Calu3 (cell line): ENCODE measurements around the gene COL9A3. TPM values are rescaled to one million over a fixed set of nuclear protein-coding genes. Genes with fewer than 3 reads are reported as not detected.

Experiments used
- Bru-seq: library from RNA; stranded (reverse); fragments of 400-500 nt; gene quantifications from one replicate; lab custom pipeline; 2021; lab: Mats Ljungman, UMichigan
- BruChase-seq, 2 experiments: library from RNA; stranded (reverse); fragments of 400-500 nt; gene quantifications; one replicate each; lab custom pipeline; 2021; lab: Mats Ljungman, UMichigan
- BruUV-seq: library from RNA; stranded (reverse); fragments of 400-500 nt; replicated peaks from 2 replicates; lab custom pipeline; 2021; lab: Mats Ljungman, UMichigan
- CTCF ChIA-PET: fragments of 300-600 bp; sonication (Branson Sonifier 250); formaldehyde crosslinking; loops from one replicate; lab custom pipeline; 2022; ENCODE audit warnings: antibody characterized with exemption; lab: Charles Lee
- DNase-seq: peaks from one replicate; pipeline ENCODE4 v3.0.0; 2022
- H3K27ac Mint-ChIP-seq: one replicate; pipeline ENCODE4 v1.8.0; 2022; ENCODE audit warnings: mixed read lengths; ENCODE audit not compliant: unreplicated experiment
- H3K27me3 Mint-ChIP-seq: one replicate; pipeline ENCODE4 v1.8.0; 2022; ENCODE audit warnings: mixed read lengths; ENCODE audit not compliant: unreplicated experiment
- H3K36me3 Mint-ChIP-seq: one replicate; pipeline ENCODE4 v1.8.0; 2022; ENCODE audit warnings: mild to moderate bottlenecking, moderate library complexity, mixed read lengths; ENCODE audit not compliant: insufficient read depth, unreplicated experiment
- H3K4me1 Mint-ChIP-seq: one replicate; pipeline ENCODE4 v1.8.0; 2022; ENCODE audit warnings: mild to moderate bottlenecking, low read depth, mixed read lengths; ENCODE audit not compliant: unreplicated experiment
- H3K4me3 Mint-ChIP-seq: one replicate; pipeline ENCODE4 v1.8.0; 2022; ENCODE audit warnings: mild to moderate bottlenecking, low read depth, moderate library complexity, mixed read lengths; ENCODE audit not compliant: unreplicated experiment
- H3K9me3 Mint-ChIP-seq: one replicate; pipeline ENCODE4 v1.8.0; 2022; ENCODE audit warnings: low read depth, mixed read lengths; ENCODE audit not compliant: unreplicated experiment
- CTCF ChIP-seq: fragments of 200-600 bp; IDR thresholded peaks from one replicate; pipeline ENCODE4 v1.8.0; 2022; ENCODE audit warnings: antibody characterized with exemption; ENCODE audit not compliant: unreplicated experiment
- intact Hi-C: fragments of 100-400 bp; cut with micrococcal nuclease; formaldehyde crosslinking; loops from one replicate; pipeline ENCODE4 v1.10.0; 2022; ENCODE audit not compliant: unreplicated experiment
- long read RNA-seq: library from polyadenylated mRNA; stranded (forward); transcript quantifications from one replicate; pipeline ENCODE4 v2.0.0, GENCODE V29; 2022
- total RNA-seq: library from RNA; stranded (reverse); gene quantifications from 2 replicates; pipeline ENCODE4 v1.2.3, GENCODE V29; 2022

The COL9A3 gene
- 2.7 TPM in 2 replicates for total RNA-seq
- Bru-seq, nascent RNA = percentile 11 among the genes with signal in this experiment
- BruChase-seq, experiment 1, labeled RNA remaining after a 6-hour chase = percentile 23 among the genes with signal in this experiment
- BruChase-seq, experiment 2, labeled RNA remaining after a 2-hour chase = percentile 20 among the genes with signal in this experiment
- long read RNA-seq, partial matches to known transcripts = 0 of 3 reads
- long read RNA-seq, other reads (novel, unspliced or antisense) = 1 of 3 reads

- no peaks in the 10 kb centered on the region for H3K9me3 Mint-ChIP-seq
- peaks cover 23% of the 10 kb centered on the region for H3K27me3 Mint-ChIP-seq
- intact Hi-C loops = no loop called here
- peak; percentile 65 for DNase-seq
- peaks cover 34% of the 10 kb centered on the region for H3K36me3 Mint-ChIP-seq
- BruUV-seq = no TSS peak
- no peak for TF ChIP-seq CTCF
- CTCF ChIA-PET = interaction anchor here (0.7 kb wide), 1 partner anchor 9 kb away, joined by 3 read pairs; no protein-coding TSS in a partner anchor
- H3K27ac Mint-ChIP-seq = no peak within 1 kb of the TSS
- peaks cover 17% of the 10 kb centered on the region for H3K4me1 Mint-ChIP-seq
- H3K4me3 Mint-ChIP-seq = peak within 1 kb of the TSS; percentile 44
These were observed at the start of gene COL9A3 for GRCh38 chr20:62816884-62817873. COL9A3 (plus strand) TSS chr20:62817050; CDS start chr20:62817065, 15 bp downstream.

- no TSS peak for BruUV-seq
These were observed 48.7 kb upstream of the COL9A3 start for GRCh38 chr20:62768234-62768546.

GRCh38 chr20:62768551-62769287 is 48.1 kb upstream of the COL9A3 start:
- CTCF ChIA-PET = interaction anchor here (0.8 to 1.1 kb wide), 3 partner anchors 11 to 126 kb away, joined by 3 to 4 read pairs (median 3); partner anchors contain the start of gene SLCO4A1
- H3K4me3 Mint-ChIP-seq = no peak overlapping the region
- no TSS peak for BruUV-seq
- peaks cover 39% of the 10 kb centered on the region for H3K4me1 Mint-ChIP-seq
- peak overlapping the region; percentile 13 for H3K27ac Mint-ChIP-seq
- peaks cover 7% of the 10 kb centered on the region for H3K36me3 Mint-ChIP-seq
- peaks cover 72% of the 10 kb centered on the region for H3K27me3 Mint-ChIP-seq
- H3K9me3 Mint-ChIP-seq = no peaks in the 10 kb centered on the region
- peak; percentile 45 for DNase-seq
- intact Hi-C loops = no loop called here
- TF ChIP-seq CTCF = no peak

More at GRCh38 chr20:62768234-62768546, 48.7 kb upstream of the COL9A3 start:
- Mint-ChIP-seq H3K27ac (no peak overlapping the region), H3K4me1 (peaks cover 36% of the 10 kb centered on the region), H3K36me3 (peaks cover 7% of the 10 kb centered on the region), H3K4me3 (no peak overlapping the region), H3K27me3 (peaks cover 72% of the 10 kb centered on the region), H3K9me3 (no peaks in the 10 kb centered on the region)
- CTCF ChIA-PET = interaction anchor here (0.8 to 1.1 kb wide), 3 partner anchors 11 to 126 kb away, joined by 3 to 4 read pairs (median 3); partner anchors contain the start of gene SLCO4A1
- TF ChIP-seq CTCF = no peak
- intact Hi-C loops = no loop called here
- no peak for DNase-seq
